Erythroblast (primary cell): ENCODE data around the gene PC.

Source experiments
- GATA1 ChIP-seq: IDR thresholded peaks from 2 replicates; pipeline ENCODE4 v1.6.1; 2011; ENCODE audit warnings: low read depth, mild to moderate bottlenecking, control low read depth, low read length, moderate library complexity
- POLR2A ChIP-seq: IDR thresholded peaks from 2 replicates; pipeline ENCODE4 v1.6.1; 2011; ENCODE audit warnings: mild to moderate bottlenecking, low read length

GRCh38 chr11:66859686-66860448, 98.3 kb downstream of the PC start:
- TF ChIP-seq POLR2A: no peak
- no peak for TF ChIP-seq GATA1
